ENCODE results near the gene RBM26.
"Not testable (repeated sequence)": the region's sequence is repeated elsewhere in the genome, so short reads cannot be mapped to it uniquely, and the experiment has no call there.

Gene RBM26

DNA sequence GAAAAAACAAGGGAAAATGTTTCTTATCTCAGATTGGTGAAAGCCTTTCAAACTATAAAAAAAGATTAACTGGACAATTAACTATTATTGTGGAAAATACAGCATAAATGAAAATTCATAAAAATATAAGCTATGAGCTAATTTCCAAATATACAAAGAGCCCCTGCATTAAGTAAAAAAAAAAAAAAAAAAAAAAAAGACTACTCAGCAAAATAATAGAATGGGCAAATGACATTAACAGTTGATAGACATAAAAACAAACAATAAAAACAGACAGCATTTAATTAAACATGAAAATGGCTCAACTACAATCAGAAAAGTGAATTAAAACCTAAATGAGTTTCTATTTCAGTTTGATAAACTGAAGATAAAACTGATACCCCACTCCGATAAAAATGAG lies 77.5 kb downstream of the RBM26 start:
- DNase-seq (ENCODE audit: low read depth in 3 of 3), result no peak

DNA sequence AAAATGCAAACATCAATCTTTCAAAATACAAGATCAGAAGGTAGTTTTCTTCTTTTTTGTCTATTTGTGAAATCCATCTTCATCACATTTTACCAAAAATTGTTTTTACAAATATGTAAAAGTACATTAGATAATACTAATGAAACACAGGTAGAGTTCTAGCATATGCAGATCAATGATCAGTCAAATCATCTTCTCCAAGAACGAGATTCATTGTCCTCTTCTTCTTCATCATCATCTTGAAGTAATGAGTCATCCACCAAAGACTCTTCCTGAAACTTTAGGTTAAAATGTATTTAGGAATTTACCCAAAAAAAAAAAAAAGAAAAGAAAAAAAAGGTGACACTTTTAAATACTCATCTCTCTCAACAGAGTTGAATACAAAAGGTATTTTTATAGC lies 85.6 kb downstream of the RBM26 start:
- DNase-seq (ENCODE audit: low read depth in 3 of 3), result no peak

DNA sequence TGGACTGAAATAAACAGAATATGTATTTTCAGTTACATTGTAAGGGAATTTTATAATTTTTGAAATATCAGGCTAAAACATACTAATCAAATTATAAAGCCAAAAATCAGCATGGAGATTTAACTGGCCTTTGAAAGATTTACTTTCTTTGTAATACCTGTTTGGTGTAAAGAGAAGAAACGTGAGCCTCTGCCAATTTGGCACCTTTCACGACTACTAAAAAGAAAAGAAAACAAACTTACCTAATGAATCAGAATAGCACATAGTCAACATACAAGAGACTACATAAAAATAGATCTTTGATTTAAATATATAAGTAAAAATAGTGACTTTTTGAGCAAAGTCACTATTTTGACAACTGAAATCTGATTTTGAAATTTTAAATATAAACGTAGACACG lies 87.4 kb downstream of the RBM26 start:
- no peak for DNase-seq (ENCODE audit: low read depth in 3 of 3)

DNA sequence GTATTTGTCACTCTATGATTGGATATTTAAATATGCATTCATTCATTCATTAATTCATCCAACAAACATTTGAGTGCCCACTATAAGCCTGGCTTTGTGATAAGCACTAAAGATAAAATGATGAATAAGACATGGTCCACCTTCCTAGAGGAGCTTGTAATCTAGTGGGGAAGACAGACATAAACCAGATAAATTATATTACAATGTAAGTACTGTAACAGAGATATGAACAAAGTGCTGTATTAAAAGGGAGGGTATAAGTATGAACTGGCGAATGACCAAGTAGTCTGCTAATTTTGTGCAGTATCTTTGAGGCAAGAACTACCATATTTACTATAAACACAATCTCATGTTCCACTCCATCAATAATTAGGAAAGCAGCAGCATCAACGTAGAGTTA lies 88.2 kb downstream of the RBM26 start:
- no peak for DNase-seq (ENCODE audit: low read depth in 3 of 3)

DNA sequence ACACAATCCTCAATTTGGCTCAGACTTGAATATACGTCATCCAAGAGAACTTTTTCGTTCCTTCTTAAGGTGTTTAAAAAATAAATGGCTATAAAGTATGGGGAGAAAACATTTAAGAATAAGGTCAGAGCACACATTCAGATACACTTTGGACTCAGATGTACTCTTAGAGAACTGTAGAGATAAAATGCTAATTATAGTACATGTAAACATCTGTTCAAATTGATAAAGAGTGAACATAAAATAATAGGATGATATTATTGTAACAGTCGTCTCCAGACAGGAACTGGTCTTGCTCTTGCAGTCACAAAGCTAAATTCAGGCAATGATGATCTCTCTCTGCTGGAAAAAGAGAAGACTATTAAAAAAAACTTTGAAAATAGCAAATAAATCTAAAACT lies 91.4 kb downstream of the RBM26 start:
- DNase-seq (ENCODE audit: low read depth in 3 of 3), result no peak

DNA sequence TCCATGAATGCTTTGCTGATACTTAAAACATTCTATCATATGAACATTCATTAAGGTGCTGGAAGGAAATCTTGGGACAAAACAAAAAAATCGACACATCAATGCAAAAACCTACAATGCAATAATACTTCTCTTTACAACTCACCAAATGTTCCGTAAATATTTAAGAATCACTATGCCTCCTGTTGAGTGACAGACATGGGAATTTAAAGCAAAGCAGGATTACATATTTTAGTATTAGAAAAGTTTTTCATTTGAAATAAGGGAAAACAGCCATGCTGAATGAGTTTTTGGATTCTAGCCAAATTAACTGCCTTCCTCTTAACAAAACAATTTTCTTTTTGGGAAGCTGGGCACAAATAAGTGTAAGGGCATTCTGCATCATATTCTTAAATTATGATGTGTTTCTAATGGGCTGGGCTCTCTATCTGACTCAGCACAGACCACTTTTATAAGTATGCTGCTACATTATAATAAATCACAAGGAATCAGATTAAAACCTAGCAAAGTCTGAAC lies 93.7 kb downstream of the RBM26 start:
- no peak for DNase-seq (ENCODE audit: low read depth in 3 of 3)

DNA sequence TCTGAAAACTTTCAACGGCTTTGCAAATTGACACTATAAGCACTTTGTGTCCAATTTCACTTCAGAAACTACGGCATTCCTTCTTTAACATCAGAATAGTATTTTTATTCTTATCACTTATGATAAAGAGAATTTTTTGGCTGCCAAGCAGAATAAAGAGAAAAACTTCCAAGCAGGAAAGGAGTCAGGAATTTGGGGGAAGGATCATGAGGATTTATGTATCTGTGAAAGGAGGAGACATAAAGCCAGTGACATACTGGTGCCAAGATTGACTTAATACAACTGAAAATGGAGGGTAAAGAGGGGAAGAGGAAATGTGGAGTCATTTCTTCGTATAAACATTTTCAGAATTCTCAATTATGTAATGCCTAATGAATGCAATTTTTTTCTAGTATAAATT lies 94.7 kb downstream of the RBM26 start:
- no peak for DNase-seq (ENCODE audit: low read depth in 3 of 3)

DNA sequence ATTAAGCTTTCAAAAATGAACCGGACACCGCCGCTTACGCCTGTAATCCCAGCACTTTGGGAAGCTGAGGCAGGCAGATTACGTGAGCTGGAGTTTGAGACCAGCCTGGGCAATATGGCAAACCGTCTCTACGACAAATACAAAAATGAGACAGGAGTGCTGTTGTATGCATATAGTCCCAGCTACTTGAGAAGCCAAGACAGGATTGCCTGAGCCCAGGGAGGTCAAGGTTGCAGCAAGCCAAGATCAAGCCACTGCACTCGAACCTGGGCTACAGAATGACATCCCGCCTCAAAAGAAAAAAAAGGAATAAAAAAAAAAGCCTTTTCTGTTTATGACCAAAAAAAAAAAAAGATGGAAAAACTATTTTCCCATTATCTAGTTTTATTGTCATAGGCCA lies 96.4 kb downstream of the RBM26 start:
- DNase-seq (ENCODE audit: low read depth in 3 of 3), result no peak

DNA sequence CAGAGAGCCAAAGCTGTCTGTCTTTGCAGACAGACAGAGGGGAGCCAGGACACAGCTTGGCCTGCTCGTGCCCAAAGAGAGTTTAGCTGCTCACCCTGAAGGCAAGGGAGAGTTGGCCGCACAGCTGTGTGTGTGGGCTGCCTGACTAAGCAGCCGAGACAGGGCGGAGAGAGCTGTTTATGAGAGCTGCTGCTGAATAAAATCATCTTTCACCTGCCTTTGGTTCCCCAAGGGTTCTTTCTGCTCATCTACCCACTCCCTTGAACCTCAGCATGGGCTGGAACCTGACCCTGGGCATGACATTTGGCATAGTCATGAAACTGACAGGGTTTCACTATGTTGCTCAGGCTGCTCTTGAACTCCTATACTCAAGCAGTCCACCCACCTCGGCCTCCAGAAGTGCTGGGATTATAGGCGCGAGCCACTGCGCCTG lies 98.2 kb downstream of the RBM26 start:
- no peak for DNase-seq (ENCODE audit: low read depth in 3 of 3)

DNA sequence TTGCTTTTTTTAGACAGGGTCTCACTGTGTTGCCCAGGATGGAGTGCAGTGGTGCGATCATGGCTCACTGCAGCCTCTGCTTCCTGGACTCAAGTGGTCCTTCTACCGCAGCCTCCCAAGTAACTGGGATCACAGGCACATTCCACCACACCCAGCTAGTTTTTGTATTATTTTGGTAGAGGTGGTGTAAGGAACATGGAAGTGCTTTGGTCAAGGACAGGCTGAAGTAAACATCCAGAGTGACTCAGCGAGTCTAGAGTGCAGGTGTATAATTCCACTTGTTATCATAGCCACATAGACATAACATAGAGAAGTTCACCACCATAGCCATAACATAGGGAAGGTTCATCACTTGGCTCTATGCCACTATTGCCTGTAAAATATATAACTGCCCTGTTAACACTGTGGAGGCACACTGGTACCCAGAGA lies 98.6 kb downstream of the RBM26 start:
- DNase-seq (ENCODE audit: low read depth in 3 of 3), result no peak

DNA sequence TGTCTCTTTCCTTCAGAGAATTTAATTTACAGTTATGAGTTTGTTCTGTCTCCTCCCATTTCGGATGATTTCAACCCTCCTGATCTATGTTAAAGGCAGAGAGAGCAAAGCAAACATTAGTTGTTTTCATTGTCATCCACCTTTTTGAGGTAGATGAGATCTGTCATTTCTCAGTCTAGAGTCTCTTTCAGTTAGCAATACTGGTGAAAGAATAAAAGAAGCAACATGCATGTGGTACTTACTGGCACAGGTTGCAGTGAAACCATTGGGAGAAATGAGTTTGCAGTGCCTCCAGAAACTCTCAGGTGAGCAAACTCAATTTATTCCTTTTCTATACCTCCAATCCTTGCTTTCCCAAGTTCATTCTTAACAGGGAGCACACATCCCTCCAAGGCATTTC lies 99.4 kb downstream of the RBM26 start:
- no peak for DNase-seq (ENCODE audit: low read depth in 3 of 3)

DNA sequence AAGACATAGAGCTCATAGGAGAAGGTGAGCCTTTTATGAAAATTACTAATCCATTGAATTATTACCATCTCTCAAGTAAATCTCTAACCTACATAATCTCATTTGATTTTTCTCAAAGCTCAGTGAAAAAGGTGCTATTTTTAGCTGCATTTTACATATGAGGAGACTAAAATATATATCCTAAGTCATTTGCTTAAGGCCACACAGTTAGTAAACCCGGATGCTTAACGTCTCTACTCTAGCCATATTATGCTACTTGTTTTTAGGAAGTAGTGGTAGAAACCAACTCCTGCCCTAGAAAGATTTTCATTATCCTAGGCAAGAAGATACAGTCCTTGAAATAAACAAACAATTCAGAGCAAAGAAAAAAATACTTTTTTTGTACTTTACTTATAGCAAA lies 108.9 kb downstream of the RBM26 start:
- DNase-seq (ENCODE audit: low read depth in 3 of 3), result no peak

DNA sequence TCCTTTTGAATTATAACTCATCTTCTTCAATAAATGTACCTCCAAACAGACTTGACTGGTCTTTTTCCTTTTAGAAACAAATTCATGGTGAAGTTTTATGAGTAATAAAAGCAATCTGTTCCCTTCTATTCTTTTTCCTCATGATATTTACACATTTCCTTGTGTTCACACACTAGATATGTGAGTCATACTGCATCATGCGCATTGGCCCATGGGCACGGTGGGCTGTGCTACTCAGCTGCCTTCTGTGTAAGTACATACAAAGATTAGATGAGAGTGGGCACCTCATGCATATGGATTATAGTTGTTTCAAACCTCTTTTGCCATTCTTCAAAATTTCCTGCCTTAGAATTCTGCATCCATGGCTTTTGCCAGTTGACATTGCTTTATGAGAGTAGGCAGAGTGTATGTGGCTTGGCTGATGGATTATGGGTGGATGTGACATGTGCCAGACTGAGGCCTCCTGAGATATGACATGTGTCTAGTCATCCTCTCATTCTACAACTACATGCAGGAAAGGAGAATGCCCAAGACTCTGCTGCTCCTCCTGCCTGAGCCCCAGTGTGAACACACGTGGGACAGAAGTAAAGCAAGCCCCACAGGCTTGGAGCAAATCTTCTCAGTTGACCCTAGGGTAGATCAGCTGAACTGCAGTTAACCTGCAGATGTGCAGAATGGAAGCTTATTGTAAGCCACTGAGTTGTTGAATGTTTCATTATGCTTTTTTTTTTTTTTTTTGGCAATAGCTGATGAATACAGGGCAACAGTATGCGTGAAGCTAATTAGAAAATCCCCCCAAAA lies 109.9 kb downstream of the RBM26 start:
- no peak for DNase-seq (ENCODE audit: low read depth in 3 of 3)

DNA sequence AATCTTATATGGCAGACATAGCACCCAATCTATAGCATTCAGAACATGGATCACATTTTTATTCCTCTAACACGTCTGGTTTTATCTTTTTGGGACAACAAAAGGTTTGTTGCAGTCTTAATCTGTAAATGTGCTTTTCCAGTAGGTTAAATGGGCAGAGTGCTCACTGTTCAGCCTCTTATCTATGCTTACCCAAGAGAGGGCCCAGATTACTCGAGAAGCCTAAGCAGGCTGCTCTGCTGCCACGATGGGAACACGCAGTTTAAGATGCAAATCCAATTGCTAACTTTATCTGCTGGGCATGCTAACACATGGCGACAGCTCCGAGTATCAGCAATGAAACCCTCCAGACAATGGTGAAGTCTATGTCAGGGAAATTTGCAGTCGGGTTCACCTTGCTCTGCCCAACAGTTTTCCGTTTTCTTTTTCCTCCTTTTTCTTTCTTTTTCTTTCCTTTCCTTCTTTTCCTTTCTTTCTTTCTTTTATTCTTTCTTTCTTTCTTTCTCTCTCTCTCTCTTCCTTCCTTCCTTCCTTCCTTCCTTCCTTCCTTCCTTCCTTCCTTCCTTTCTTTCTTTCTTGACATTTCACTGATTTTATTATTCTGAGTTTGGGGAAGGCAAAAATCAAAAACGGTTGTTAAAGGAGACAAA lies 115.3 kb downstream of the RBM26 start:
- DNase-seq (ENCODE audit: low read depth in 3 of 3), result no peak

DNA sequence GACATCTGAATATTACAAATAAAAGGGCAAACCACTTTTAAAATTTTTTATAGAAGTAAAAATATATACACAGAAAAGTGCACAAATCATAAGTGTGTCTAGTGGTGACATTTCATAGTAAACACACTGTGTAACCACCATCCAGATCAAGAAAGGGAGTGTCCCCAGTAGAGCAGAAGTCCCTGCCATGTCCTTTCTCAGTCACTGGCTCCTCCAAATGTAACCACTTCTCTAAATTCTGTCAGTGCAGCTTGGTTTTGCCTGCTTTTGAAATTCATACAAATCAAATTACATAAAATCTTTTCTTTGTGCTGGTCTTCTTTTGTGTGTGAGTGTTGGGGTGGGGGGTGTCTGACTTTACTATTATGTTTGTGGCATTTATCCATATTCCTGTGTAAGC lies 116.5 kb downstream of the RBM26 start:
- no peak for DNase-seq (ENCODE audit: low read depth in 3 of 3)

DNA sequence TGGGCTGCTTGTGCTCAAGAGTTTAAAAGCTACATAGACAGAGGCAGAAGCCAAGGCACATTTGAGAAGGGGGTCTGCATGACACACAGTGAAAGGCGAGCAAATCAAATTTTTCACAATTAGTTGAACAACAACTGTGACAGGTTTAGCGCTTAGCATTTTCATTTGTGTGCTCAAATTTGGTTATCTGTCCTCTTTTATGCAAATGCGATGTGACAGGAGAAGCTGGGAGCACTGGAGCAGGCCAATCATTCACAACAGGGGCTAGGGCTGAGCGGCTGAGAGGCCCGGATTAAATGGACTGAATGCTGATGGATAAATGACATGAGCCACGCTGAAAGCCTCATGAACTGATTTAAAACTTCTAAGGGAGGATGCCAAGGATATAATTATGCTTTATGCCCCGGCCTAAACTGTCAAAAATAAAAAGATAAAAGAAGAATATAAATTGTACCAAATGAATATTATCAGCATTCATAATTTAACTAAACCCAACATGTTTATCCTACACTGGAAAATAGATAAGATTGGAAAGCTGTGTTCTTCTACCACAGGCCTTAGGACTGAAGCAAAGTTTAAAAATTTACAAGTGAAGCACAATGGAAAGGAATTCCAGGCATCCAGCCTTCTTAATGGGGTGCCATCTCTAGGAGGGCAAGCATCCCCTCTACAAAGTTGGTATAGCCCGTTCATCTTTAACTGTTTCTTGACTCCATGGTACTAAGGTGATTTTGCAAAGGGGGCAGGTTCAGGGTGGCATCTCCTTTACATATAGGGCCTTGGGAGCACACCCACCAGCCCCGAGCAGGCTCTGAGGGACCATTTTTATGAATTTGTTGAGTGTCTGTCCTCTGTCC lies 117.9 kb downstream of the RBM26 start:
- DNase-seq (ENCODE audit: low read depth in 3 of 3), result no peak

DNA sequence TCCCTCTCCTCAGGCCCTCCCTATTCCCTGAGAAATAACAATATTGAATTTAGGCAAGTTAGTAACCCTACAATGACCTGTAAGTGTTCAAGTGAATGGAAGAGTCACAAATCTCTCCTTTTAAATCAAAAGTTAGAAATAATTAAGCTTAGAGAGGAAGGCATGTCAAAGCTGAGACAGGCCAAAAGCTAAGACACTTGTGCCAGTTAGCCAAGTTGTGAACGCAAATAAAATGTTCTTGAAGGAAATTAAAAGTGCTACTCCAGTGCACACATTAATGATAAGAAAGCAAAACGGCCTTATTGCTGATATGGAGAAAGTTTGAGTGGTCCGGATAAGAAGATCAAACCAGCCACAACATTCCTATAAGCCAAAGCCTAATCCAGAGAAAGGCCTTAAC lies 120.9 kb downstream of the RBM26 start:
- no peak for DNase-seq (ENCODE audit: low read depth in 3 of 3)

DNA sequence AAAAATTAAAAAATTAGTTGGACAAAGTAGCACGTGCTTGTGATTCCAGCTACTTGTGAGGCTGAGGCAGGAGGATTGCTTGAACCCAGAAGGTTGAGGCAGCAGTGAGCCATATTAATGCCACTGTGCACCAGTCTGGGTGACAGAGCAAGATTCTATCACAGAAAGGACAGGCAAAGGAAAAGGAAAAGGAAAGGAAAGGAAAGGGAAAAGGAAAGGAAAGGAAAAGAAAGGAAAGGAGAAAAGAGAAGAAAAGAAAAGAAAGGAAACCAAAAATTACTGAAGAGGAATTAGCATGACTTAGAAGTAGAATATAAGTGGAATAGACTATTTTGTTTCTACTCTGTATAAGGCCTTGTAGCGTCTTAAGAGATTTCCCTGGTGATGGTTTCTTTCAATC lies 122.3 kb downstream of the RBM26 start:
- DNase-seq (ENCODE audit: low read depth in 3 of 3), result no peak

DNA sequence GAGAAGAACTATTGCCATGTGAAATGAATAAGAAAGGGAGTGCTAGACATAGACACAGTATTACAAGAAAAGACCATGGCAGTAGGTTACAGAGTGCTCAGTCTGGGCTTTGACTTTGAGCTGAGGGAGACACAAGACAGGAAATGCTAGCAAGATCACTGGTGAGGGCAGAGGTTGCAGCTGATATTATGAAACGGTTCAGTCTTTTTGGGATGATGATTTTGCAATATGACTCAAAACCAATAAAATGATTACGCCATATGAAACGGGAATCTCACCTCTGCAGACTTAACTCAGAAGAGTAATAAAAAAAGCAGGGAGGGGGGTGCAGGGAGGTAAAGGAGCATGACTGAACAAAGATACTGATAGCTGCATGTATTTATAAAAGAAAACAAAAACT lies 123.1 kb downstream of the RBM26 start:
- DNase-seq (ENCODE audit: low read depth in 3 of 3), result no peak

DNA sequence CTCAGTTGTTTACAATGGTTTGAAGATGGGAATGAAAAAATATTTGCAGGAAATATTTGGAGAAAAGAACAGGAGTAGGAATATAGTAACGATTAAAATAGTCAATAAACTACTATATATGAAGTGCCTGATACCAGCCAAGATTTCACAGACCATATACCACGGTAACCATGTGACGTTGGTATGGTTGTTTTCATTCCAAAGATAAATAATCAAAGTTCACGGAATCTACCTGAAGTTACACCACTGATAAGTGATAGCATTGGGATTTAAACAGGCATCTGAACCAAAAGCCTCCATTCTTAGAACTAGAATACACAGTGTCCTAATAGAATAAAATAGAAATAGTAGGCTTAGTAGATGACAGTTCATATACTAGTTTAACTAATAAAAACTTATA lies 123.5 kb downstream of the RBM26 start:
- DNase-seq (ENCODE audit: low read depth in 3 of 3), result no peak

DNA sequence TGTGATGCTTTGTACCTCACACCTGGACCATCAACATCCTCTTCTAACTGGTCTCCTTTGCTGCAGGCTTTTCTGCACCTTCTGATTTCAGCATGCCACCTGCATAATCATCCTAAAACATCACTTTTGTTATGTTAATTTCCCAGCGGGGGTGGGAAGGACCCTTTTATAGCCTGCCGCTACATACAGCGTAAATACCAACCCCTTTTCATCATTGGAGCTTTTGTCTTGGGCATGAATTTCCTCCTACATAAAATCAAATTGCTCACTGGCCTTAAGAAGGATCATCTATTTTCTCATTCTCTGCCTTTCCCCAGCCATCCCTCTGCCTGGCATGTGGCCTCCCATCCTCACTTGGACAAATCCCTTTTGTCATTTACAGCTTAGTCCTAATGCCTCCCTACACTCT lies 124.7 kb downstream of the RBM26 start:
- no peak for DNase-seq (ENCODE audit: low read depth in 3 of 3)

DNA sequence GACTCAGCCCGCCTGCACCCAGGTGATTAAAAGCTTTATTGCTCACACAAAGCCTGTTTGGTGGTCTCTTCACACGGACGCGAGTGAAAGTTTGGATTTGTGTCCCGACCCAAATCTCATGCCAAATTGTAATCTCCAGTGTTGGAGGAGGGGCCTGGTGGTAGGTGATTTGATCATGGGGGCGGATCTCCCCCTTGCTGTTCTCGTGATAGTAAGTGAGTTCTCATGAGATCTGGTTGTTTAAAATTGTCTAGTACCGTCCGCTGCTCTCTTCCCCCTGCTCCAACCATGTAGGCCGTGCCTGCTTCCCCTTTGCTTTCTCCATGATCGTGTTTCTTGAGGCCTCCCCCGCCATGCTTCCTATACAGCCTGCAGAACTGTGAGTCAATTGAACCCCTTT lies 126.3 kb downstream of the RBM26 start:
- DNase-seq (ENCODE audit: low read depth in 3 of 3), result not testable (repeated sequence)
